Spleen (tissue), 11 donors: ENCODE data around the gene KRT13. TPM values are rescaled to one million over a fixed set of nuclear protein-coding genes. Genes with fewer than 3 reads are reported as not detected.

Source experiments
- DNase-seq: peaks from one replicate; pipeline ENCODE4 v3.0.0-alpha.2; 2020
- H3K27ac ChIP-seq, 8 donors: fragments of 200-600 bp; sonication (generic) in 7 of 8; 1 replicate in 4 of 8; 2 replicates in 4 of 8; pipeline versions ENCODE4 v1.5.0 to v1.8.0; 2016 to 2021; ENCODE audit warnings: inconsistent platforms in 4 of 8, mild to moderate bottlenecking in 4 of 8, moderate library complexity in 1 of 8
- H3K27me3 ChIP-seq, 7 donors: fragments of 200-600 bp; sonication (generic) in 6 of 7; replicated peaks in 1 of 7; 1 replicate in 4 of 7; 2 replicates in 3 of 7; pipeline versions ENCODE4 v1.5.0 to v1.8.0; 2016 to 2021; ENCODE audit warnings: inconsistent platforms in 3 of 7, mild to moderate bottlenecking in 1 of 7
- H3K36me3 ChIP-seq, 6 donors: fragments of 200-600 bp; sonication (generic) in 5 of 6; 1 replicate in 4 of 6; 2 replicates in 2 of 6; pipeline versions ENCODE4 v1.5.0 to v1.8.0; 2016 to 2021; ENCODE audit warnings: inconsistent platforms in 2 of 6
- H3K4me1 ChIP-seq, 6 donors: fragments of 200-600 bp; sonication (generic) in 5 of 6; 1 replicate in 3 of 6; 2 replicates in 3 of 6; pipeline versions ENCODE4 v1.5.0 to v1.8.0; 2016 to 2021; ENCODE audit warnings: inconsistent platforms in 3 of 6
- H3K4me3 ChIP-seq, 8 donors: fragments of 200-600 bp; sonication (generic) in 7 of 8; 1 replicate in 4 of 8; 2 replicates in 4 of 8; pipeline versions ENCODE4 v1.5.0 to v1.8.0; 2016 to 2021; ENCODE audit warnings: inconsistent platforms in 4 of 8, mild to moderate bottlenecking in 4 of 8, moderate library complexity in 2 of 8
- H3K9me3 ChIP-seq, 8 donors: fragments of 200-600 bp; sonication (generic) in 7 of 8; 1 replicate in 4 of 8; 2 replicates in 4 of 8; pipeline versions ENCODE4 v1.5.0 to v1.8.0; 2016 to 2021; ENCODE audit warnings: inconsistent platforms in 4 of 8
- CTCF ChIP-seq, 11 experiments: fragments of 200-600 bp in 7 of 11; fragments of 450-650 bp in 4 of 11; sonication (generic) in 4 of 11; IDR thresholded peaks in 8 of 11; conservative IDR thresholded peaks in 3 of 11; 1 replicate in 7 of 11; 2 replicates in 4 of 11; pipeline versions ENCODE4 v1.4.0 to v1.8.0; 2016 to 2021; ENCODE audit warnings: antibody characterized with exemption in 11 of 11, inconsistent platforms in 4 of 11, mild to moderate bottlenecking in 1 of 11
- POLR2A ChIP-seq, 3 donors: fragments of 450-650 bp; IDR thresholded peaks; one replicate each; pipeline ENCODE4 v1.5.1; 2017; ENCODE audit warnings: antibody characterized with exemption in 3 of 3, mild to moderate bottlenecking in 1 of 3
- POLR2AphosphoS5 ChIP-seq, 3 donors: sonication (generic); formaldehyde crosslinking; IDR thresholded peaks; one replicate each; pipeline ENCODE4 v1.5.1; 2017; ENCODE audit warnings: antibody characterized with exemption in 3 of 3
- WGBS, 5 donors: extraction: QIAGEN DNeasy Blood & Tissue Kit in 3 of 5; methylation state at CpG; one replicate each; pipeline versions ENCODE4 v1.1.5 to v1.1.7; 2013 to 2018; 5-methylcytosine and 5-hydroxymethylcytosine counted together
- intact Hi-C: fragments of 100-400 bp; cut with DNase I; formaldehyde crosslinking; loops from one replicate; pipeline ENCODE4 v1.15.0; 2023; ENCODE audit warnings: low total_unique reads
- polyA plus RNA-seq, 3 donors: library from polyadenylated mRNA; stranded (reverse); fragments of 200-250 nt; gene quantifications; one replicate each; pipeline ENCODE4 v1.2.1, GENCODE V29; 2013
- total RNA-seq, 7 donors: library from RNA; depleted of rRNA in 3 of 7; stranded (reverse); fragments of >200 nt in 3 of 7; fragmentation: NEBNext Ultra II Directional in 4 of 7; extraction: Animal tissue kit (Norgen Biotek cat#: 25700) in 4 of 7; gene quantifications; one replicate each; pipeline versions ENCODE4 v1.1.0 to v1.2.1, GENCODE V29; 2016 to 2021
- donor health status: healthy with polysubstance abuse.
- donor health status: DM: no; HTN: no; CAD: no; lungs with moderate emphysema.
- donor health status: DM: no; HTN: no; CAD: no.
- donor health status: Bipolar disorder and iron deficiency.
- donor health status: healthy.
- donor health status: DM: no; HTN: no; CAD: no.
- donor health status: DM: yes; HTN: yes; CAD: no.

KRT13 gene
- total and polyA plus RNA-seq, 10 donors, result 1.6 to 26.4 (median 3.8) TPM; not detected in 7

DNA sequence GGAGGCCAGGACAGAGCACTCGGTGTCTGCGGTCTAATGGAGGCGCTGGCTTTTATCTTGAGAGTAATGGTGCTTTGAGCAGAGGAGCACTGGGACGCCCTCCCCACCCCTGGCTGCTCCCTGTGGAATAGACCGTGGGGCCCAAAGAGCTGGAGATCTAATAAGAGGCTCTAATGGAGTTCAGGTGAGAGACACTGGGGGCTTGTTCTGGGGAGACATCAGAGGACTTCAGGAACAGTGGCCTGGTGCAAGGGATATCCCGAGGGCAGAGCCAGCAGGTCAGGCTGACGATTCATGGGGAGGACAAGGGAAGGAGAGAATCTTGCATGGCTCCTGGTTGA, 32.2 kb upstream of the KRT13 start:
- Histone ChIP-seq H3K9me3 (no peaks in the 10 kb centered on the region), H3K4me3 (no peak overlapping the region), H3K27me3 (peaks cover 0 to 40% (median 0%) of the 10 kb centered on the region in 7 donors), H3K4me1 (no peaks in the 10 kb centered on the region), H3K27ac (no peak overlapping the region), H3K36me3 (no peaks in the 10 kb centered on the region)
- intact Hi-C loops, result no loop called here
- 82 to 88% (median 84%) methylated on average over 7 of the region's 7 CpGs for WGBS, 5 donors
- DNase-seq, result peak; percentile 41
- TF ChIP-seq POLR2AphosphoS5 (IDR thresholded peaks at IDR 0.05) (no peak), CTCF (IDR thresholded peaks at IDR 0.05 in 8 of 11, conservative IDR thresholded peaks at IDR 0.05 in 3 of 11) (no peak), POLR2A (IDR thresholded peaks at IDR 0.05) (no peak)

GRCh38 chr17:41536741-41537613, 31.6 kb upstream of the KRT13 start:
- Histone ChIP-seq H3K27ac (no peak overlapping the region), H3K36me3 (no peaks in the 10 kb centered on the region), H3K27me3 (peaks cover 0 to 46% (median 0%) of the 10 kb centered on the region in 7 donors), H3K4me3 (no peak overlapping the region), H3K4me1 (no peaks in the 10 kb centered on the region), H3K9me3 (no peaks in the 10 kb centered on the region)
- intact Hi-C loops, result no loop called here
- no peak for TF ChIP-seq CTCF (IDR thresholded peaks at IDR 0.05 in 8 of 11, conservative IDR thresholded peaks at IDR 0.05 in 3 of 11)
- TF ChIP-seq POLR2AphosphoS5 (IDR thresholded peaks at IDR 0.05), result no peak
- no peak for TF ChIP-seq POLR2A (IDR thresholded peaks at IDR 0.05)
- 82 to 85% (median 84%) methylated on average over 7 of the region's 7 CpGs for WGBS, 5 donors
- peak; percentile 41 for DNase-seq

GRCh38 chr17:41535764-41536481, 30.5 kb upstream of the KRT13 start:
- intact Hi-C loops, result no loop called here
- Histone ChIP-seq H3K27ac (no peak overlapping the region), H3K36me3 (no peaks in the 10 kb centered on the region), H3K4me3 (no peak overlapping the region), H3K4me1 (no peaks in the 10 kb centered on the region), H3K27me3 (peaks cover 0 to 56% (median 2%) of the 10 kb centered on the region in 7 donors), H3K9me3 (no peaks in the 10 kb centered on the region)
- DNase-seq, result peak; percentile 61
- TF ChIP-seq POLR2A (IDR thresholded peaks at IDR 0.05) (no peak), POLR2AphosphoS5 (IDR thresholded peaks at IDR 0.05) (no peak), CTCF (IDR thresholded peaks at IDR 0.05 in 8 of 11, conservative IDR thresholded peaks at IDR 0.05 in 3 of 11) (no peak)
- WGBS, 5 donors, result 59 to 70% (median 66%) methylated on average over 13 to 15 of the region's 15 CpGs
